ENCODE data around the gene MPP7.
"Not testable (repeated sequence)": the region's sequence is repeated elsewhere in the genome, so short reads cannot be mapped to it uniquely, and the experiment has no call there.

Gene MPP7

DNA sequence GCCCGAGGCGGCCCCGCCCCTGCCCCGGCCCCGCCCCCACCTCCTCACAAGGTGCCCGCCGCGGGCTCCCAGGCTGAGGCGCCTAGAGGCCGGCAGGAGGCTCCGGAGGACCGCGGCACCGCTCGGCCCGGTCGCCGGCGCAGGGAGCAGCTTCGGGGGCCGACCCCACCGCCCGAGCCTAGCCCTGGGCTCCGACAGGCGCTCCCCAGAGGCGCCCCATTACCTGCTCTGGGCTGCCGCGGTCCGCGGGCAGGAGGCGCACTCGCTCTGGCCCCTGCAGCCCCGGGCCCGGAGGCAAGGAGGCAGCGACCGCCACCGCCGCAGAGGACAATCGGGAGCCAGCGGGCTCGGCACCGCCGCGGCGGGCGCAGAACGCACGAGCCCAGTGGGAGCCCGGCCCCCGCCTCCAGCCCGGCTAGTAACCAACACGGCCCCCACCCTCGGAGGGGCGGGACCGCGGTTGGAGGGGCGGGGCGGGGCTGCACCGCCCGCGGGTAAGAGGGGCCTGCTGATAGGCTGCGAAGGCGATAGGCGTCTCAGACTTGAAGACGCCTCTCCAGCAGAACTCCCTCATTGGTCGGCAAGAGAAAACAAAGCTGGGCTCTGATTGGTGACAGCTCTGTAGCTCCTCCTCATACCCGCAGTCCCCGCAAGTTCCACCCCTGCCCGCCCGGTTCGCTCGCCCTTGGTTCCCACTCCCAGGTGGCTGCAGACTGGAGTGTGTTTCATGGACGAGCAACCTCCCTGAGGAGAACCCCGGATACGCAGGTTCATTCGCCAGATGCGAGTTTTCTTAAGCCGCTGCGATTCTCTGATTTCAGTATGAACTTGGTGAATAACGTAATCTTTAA lies at the start of gene MPP7:
Gene MPP7, minus strand, starts transcription at position 427 of the 851 bp plus-strand sequence. CDS start 64,460 bp downstream, outside the sequence.
- peak; percentile 93 to 97 (median 96) for DNase-seq

DNA sequence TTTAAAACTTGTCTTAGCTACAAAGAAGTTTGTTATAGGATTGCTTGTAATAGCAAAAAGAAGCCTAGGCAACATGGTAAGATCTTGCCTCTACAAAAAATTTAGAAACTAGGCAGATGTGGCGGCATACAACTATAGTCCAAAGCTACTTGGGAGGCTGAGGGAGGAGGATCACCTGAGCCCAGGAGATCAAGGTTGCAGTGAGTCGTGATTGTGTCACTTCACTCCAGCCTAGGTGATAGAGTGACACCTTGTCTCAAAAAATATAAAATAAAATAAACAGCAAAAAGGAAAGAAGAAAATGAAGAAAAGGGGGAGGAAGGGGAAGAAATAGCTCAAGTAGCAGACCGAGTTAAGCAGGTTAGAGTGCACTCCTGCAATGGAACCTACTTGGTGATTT lies 47.0 kb upstream of the MPP7 start:
- no peak for DNase-seq

DNA sequence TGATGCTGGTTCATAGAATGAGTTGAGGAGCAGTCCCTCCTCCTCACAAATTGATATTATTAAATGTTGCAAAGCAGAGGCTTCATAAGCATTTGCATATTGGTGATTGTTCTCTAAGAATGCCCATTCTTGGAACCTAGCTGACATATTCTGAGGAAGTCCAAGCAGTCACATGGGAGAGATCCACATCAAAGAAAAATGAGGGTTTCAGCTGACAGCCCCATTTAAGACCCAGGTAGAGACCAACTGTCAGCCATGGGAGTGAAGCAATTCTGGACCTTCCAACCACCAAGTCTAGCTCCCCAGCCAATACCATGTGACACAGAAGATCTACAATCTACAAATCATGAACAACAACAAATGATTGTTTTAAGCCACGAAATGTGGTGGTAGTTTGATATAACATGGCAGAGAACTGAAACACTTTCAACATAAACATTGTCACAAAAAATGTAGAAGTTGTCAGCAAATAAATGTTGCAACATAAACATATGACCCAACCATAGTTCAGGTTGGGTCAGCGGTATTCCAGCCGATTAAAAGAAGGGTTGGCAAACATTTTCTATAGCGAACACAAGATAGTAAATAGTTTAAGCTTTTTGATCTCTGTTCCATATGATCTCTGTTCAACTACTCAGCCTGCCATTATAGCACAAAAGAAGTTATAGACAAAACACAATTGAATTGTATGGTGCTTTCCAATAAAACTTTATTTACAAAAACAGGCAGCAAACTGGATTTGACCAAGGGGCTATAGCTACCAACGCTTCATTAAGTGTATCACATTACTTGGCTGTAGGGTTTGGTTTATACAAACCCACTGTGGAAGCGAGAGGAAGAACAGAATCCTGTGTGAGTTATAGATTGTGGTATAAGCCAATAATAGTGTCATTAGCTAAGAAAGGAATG lies 41.4 kb upstream of the MPP7 start:
- no peak for DNase-seq

DNA sequence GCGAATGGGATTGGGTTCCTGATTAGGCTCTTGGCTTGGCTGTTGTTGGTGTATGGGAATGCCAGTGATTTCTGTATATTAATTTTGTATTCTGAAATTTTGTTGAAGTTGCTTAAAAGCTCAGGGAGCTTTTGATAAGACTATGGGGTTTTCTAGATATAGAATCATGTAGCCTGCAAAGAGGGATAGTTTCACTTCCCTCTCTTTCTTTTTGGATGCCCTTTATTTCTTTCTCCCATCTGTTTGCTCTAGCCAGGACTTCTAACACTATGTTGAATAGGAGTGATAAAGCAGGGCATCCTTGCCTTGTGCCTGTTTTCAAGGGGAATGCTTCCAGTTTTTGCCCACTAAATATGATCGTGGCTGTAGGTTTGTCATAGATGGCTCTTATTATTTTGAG lies 40.4 kb upstream of the MPP7 start:
- DNase-seq, result no peak

DNA sequence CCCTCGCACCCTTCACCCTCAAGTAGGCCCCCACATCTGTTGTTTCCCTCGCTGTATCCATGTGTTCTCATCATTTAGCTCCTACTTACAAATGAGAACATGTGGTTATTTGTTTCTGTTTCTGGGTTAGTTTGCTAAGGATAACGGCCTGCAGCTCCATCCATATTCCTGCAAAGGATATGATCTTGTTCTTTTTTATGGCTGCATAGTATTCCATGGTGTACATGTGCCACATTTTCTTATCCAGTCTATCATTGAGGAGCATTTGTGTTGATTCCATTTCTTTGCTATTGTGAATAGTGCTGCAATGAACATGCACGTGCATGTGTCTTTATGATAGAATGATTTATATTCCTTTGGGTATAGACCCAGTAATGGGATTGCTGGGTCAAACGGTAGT lies 38.8 kb upstream of the MPP7 start:
- not testable (repeated sequence) for DNase-seq

DNA sequence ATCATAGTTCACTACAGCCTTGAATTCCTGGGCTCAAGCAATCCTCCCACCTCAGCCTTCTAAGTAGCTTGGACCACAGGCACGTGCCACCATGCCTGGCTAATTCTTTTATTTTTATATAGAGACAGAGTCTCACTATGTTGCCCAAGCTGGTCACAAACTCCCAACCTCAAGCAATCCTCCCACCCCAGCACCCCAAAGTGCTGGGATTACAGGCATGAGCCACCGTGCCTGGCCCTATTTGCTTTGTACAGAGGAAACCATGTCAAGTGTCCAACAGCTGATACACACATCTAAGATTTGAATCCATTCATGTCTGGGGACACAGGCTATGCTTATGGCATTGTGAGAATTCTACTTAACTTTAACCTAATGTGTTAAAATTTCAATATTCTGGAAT lies 29.9 kb upstream of the MPP7 start:
- peak in 1 of 6 experiments; percentile 5 for DNase-seq

DNA sequence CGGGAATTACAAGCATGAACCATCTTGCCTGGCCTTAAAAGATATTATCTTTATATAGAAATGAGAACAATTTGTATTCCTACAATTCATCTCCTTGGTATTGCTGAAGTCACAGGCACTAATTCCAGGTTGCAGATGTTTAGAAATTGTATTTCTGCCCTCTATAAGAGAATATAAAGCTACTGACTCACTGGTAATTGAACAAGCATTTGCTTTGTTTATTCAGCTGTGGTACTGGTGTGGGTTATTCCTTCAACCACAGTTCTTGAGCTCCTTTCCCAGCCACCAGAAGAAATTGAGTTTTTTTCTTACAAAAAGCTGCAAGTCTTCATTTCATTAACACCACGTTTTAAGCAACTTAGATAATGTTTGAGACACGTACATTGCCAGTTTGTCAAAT lies 29.0 kb upstream of the MPP7 start:
- peak in 2 of 6 experiments; percentile 5 to 8 for DNase-seq

DNA sequence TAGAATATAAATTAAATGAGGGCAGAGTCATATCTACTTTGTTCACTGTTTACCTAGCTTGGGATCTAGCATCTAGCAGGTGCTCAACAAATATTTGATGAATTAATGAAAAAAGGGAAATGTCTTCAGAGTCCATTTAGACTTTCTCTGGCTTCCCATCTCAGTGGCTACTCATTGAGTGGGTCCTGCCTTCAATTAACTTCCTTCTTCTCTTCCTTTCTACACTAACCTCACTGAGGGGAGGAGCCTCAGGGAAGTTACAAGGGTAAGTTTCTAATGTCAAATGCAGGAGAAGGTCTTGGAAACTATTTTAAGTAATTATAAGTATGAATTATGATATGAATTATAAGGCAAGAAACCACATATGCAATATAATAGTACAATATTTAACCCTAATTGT lies 28.2 kb upstream of the MPP7 start:
- DNase-seq, result no peak

DNA sequence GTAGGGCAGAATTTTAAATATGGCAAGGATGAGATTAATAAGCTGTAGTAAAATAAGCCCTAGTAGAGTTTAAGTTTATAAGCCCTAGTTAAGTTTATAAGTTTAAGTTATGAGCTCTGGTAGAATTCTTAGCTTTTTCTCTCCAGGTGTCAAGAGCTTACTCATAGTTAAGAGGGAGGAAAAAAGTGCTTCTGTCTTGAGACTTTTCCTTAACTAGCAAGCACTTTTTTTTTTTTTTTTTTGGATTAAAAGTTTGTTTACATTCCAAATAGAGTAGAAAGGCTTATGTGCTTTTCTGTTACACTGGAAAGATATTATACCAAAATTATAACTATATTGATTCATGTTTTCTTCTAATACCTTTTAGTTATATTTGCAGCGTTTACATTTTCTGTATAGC lies 25.5 kb upstream of the MPP7 start:
- DNase-seq, result no peak

DNA sequence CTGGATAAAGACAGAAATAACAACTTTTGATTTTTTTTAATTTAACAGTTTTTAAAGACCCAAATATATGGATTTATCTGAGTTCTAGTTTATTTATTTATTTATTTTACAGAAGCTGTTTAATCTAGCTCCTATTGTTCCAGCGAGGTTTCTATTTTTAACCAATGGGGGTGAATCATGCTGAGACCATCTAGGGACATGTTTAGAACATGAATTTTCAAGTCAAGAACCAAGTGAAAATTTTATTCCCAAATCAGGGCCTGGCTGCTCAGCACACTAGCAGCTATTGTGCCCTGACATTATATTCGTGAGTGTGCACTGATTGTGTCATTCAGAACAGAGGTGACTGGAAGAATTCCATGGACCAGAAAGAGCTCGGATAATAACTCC lies 24.6 kb upstream of the MPP7 start:
- no peak for DNase-seq

DNA sequence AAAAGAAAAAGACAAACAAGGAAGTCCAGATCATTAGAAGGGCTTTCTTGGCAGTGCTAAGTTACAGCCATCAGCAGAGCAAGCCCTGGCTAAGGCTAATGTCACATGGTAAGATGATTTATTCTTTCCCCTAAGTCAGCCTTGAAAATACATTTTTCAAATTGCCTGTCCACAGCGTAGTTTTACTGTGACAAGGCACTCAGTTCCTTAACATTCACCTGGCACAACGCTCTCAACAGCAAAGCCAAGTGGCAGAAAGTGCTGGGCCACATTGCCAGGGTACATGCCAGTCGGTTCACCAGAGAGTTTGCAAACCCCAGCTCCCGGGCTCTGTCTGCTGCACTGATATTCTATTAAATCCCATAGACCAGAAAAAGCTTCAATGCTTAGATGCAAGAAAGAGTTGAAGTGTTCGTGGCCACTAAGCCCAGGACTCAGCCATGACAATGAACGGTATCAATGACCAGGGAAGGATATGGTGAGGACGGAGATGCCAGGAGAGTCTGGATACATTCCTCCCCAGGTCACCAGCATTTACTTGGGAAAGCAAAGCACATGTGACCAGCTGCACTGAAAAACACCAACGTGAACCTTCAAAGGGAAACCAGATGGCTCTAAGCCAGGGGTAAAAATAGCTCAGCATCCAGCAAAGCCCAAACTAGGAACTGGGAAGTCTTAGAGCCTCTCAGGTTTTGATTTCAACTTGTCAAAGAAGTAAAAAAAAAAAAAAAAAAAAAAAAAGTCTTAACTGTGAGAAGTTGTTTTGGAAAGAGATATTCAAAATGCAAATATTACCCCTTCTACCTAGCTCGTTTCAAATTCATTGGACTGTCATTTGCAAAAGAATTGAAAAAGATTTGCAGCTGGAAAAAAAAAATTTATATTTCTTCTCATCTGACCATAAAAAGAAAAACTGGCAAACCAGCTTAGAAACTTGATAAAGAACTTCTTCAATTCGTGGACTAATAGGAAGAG lies 23.9 kb upstream of the MPP7 start:
- DNase-seq, result no peak

DNA sequence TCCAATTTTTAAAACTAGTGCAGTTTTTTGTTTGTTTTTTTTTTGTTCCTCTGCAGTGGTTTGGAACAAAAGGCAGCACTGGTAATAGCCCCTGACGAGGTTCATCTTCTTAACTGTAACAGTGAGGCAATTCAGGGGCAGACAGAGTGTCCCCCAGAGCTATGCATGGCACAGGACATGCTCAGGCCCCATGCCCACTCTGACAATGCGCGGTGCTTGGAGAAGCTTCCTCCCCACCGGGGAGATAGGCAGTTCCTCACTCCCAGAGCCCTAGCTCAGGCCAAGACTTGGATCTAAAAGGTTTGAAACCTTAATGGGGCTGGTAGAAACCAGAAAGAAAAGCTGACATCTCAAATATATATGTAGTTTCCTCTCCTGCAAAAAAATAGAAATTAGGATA lies 17.9 kb upstream of the MPP7 start:
- DNase-seq, result no peak

DNA sequence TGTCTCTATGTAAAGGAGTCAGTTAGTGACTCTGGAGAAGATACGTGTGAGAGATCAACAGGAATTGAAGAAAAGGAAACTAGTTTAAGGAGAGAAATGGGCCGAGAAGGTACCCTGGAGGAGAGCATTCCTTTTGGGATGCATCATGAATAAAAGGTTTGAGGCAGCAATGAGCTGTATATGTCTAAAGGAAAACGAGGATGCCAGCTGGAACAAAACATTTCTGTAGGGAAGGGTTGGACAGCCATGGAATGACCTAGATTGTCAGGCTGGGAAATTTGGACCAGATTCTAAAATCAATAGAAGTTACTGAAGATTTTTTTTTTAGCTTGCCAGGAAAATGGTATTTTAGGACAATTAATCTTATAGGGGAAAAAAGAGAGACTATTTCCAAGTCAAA lies 17.2 kb upstream of the MPP7 start:
- no peak for DNase-seq

DNA sequence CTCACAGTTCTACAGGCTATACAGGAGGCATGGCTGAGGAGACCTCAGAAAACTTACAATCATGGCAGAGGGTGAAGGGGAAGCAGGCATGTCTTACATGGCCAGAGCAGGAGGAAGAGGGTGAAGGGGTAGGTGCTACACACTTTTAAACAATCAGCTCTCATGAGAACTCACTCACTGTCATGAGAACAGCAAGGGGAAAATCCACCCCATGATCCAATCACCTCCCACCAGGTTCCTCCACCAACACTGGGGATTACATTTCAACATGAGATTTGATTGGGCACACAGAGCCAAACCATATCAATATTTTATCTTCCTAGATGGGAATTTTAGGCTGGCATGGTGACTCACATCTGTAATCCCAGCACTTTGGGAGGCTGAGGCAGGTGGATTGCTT lies 16.2 kb upstream of the MPP7 start:
- not testable (repeated sequence) for DNase-seq

DNA sequence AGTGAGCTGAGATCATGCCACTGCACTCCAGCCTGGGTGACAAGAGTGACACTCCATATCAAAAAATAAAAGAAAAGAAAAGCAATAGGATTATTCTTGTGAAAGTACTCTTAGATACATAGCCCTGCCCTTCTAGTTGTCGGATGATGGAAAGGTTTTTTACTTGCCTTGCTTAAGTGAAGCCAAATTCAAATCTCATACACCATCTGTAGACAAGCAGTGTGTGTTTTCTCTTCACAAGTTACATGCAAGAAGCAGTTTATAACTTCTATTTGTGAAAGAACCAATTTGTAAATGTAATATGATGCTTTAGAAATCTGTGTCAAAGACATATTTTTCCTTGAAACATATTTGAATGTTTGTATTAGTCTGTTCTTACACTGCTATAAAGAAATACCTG lies 15.8 kb upstream of the MPP7 start:
- DNase-seq, result no peak

DNA sequence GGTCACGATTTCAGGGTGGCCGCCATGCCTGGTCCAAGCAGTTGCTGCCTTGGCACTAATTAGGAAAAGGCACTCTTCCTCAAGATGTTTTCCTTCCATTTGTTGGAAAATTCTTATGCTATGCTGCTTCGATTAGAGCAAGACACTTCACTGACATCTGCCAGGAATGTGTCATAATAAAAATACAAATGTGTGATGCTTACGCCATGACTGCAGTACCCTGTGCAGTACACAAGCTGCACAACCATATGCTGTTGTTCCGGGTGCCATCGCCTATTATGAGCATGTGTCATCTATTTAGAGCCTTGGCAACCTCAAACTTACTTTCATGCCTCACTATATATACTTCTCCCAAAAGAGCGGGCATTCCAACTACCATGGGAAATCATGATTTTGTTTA lies 14.9 kb upstream of the MPP7 start:
- DNase-seq, result no peak

DNA sequence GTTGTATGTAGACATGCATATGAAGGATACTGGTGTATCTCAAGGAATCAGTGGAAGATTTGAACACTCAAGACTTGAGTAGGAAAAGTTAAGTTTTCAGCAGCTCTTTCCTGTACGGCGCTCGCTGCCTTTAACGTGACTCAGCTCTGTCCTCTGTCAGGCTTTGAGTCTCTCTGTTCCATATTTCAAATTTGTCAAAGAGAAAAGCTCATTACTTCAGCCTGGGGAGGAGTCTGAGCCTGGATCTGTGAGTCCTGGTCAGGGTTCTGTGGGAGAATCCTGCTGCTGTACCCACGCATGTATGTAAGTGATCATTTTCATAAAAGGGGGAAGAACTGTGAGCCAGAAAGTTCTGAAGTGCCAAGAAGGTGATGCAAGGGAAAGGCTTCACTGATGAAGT lies 13.8 kb upstream of the MPP7 start:
- no peak for DNase-seq

DNA sequence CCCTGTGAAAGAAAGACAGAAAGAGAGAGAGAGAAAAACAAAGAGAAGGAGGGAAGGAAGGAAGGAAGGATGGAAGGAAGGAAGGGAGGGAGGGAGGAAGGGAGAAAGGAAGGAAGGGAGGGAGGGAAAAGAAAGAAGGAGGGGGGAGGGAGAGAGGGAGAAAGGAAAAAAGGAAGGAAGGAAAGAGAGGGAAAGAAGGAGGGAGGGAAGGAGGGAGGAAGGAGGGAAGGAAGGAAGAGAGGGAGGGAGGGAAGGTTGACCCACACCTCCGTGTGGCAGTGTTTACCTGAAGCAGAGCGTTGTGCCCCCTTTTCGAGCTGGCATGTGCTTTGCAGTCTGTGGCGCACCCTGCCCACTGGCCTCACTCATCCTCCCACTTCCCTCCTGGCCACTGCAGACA lies 12.3 kb upstream of the MPP7 start:
- no peak for DNase-seq

DNA sequence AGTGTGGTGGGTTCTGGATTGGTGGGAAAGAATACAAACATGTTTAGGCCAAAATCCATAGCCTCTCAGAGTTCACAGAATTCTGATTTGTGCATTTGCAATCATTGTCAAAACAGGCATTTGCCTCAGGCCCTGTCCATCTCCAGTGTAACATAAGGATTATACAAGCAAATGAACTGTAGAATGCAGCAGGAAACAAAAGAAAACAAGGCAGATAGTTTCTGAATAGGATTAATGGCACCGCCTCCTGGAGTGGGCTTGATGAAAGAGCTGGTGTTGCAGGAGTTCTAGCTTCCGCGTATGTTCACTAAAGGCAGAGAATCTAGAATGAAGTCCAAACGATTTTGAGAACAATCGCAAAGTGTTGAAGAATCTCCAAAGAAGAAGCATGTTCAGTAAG lies 11.3 kb upstream of the MPP7 start:
- DNase-seq, result no peak

DNA sequence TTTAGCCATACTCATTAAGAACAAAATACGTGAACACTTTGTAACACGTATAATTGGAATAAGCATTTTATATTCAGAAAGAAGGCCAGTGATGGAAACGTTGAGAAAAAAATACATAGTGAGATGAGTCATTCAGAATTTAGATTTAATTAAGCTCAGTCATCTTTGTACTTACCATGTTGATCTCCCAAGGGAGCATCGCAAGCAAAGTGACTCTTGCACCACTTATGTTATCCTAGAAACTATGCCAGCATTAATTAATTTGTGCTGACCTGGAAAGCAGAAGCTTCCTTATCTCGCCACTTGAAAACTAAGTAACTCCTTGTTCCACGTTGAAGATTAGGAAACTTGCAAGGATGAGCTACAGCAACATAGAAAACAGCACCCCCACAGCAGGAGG lies 9.7 kb upstream of the MPP7 start:
- no peak for DNase-seq

DNA sequence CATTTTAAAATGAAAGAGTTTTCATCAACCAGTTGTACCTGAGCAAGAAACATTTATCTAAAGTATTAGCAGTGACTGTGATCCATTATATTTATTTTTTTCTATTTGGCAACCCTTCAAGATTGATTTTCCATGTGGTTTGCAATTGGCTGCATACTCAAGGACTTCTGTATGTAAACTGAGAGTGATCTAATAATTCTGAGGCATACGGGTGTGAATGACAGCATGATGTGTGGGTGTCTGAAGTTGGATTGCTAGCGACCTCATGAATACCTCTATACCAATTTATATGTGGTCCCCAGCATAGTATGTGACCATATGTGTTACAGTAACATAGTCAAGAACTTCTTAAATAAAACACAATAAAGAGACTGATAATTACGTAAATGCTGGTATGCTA lies 8.2 kb upstream of the MPP7 start:
- no peak for DNase-seq

DNA sequence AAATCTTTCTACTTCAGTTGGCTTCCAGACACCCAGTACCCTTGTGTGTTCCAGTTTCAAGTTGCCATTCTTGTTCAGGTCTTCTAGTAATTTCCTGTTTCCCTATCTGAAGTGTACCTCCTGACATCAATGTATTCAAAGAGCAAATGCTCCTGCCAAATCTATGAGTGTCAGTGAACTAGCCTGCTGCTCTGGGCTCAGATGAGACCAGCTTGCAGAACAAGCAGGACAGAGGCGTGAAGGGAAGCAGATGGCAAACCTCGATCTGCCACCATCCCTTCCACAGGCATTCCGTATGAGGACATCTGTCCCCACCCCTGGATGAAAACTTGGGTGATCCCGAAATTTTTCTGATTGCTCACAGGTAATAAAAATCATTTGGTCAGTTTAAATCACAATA lies 4.4 kb upstream of the MPP7 start:
- no peak for DNase-seq

DNA sequence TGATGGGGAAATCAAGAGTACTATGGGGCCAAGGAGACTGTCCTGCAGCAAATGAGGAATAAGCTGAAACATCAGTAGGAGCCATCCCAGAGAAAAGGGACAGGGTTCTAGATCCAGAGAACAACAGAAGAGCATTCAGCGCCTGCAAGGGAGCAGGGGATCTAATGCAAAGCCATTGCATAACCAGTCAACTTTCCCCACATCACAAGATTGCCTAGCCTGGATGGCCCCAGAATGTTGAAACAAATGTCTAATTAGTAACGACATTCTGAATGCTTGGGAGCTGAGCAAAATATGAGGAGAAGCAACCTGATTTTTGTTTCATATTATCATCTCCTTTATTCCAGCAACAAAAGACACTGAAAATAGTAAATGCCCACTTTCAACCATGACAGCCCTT lies 2.7 kb upstream of the MPP7 start:
- no peak for DNase-seq

Measured in stimulated activated naive CD4-positive, alpha-beta T cell (primary cell).